PFSK-1 (cell line): ENCODE data around the gene ADIG.

Source experiments
- REST ChIP-seq, 2 experiments: IDR thresholded peaks; 2 replicates each; pipeline versions ENCODE4 v1.6.1 to v1.8.0; 2011 to 2012; ENCODE audit warnings: low read depth in 2 of 2, low read length in 2 of 2, control low read depth in 1 of 2, inconsistent platforms in 1 of 2, mild to moderate bottlenecking in 1 of 2, moderate library complexity in 1 of 2; ENCODE audit not compliant: insufficient read depth in 1 of 2
- SIN3A ChIP-seq: IDR thresholded peaks from 2 replicates; pipeline ENCODE4 v1.6.1; 2012; ENCODE audit warnings: mild to moderate bottlenecking, low read length, moderate library complexity, borderline replicate concordance; ENCODE audit not compliant: insufficient read depth

GRCh38 chr20:38573413-38573812 lies 7.6 kb upstream of the ADIG start:
- TF ChIP-seq SIN3A (no peak), REST (IDR thresholded peaks at IDR 0.05; ENCODE audit: insufficient read depth in 1 of 2, low read depth in 2 of 2, low read length in 2 of 2) (no peak)
